HG02759 (cell line): ENCODE measurements around the gene KDM1A.

Experiments
- ATAC-seq: cut with Tn5 transposase; IDR thresholded peaks from one replicate; pipeline ENCODE4 v1.9.1; 2021; ENCODE audit warnings: mild to moderate bottlenecking, moderate library complexity; ENCODE audit not compliant: unreplicated experiment

Gene KDM1A

DNA sequence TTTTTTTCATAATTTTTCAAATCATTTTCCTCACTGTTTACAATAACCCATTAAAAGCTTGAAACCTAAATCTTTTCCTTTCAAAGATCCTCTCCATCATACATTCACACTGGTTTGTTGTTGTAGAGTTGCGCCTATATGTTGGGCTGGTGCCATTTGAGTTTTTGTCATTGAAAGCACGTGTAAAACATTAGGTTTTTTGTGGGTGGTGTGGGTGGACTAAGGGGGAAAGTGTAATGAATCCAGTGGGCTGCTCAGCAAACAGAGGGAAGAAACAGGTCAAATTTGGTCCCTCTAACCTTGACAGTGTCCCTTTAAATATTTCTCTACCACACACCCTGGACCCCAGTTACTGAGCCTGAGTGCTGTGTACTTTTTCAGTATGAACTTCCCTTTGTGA, 46.8 kb downstream of the KDM1A start:
- no peak for ATAC-seq

GRCh38 chr1:23069149-23069548, 49.9 kb downstream of the KDM1A start:
- no peak for ATAC-seq

DNA sequence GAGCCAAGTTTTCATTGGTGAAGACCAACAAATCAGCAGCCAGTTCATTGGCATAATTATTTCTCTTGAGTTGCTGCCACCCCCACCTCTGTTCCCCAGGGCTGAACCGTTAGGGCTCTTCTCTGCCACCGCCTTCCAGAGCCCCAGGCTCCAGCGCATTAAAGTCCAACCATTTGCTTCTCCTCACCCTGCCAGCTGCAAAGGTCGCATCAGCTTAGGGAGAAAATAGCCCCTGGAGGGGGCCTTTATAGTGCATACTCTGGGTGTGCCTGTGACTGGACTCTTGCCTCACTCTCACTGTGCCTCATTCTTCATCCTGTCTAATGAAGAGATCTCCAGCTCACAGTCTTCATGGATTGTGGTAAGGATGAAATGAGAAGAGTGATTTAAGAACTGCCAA, 50.4 kb downstream of the KDM1A start:
- no peak for ATAC-seq

DNA sequence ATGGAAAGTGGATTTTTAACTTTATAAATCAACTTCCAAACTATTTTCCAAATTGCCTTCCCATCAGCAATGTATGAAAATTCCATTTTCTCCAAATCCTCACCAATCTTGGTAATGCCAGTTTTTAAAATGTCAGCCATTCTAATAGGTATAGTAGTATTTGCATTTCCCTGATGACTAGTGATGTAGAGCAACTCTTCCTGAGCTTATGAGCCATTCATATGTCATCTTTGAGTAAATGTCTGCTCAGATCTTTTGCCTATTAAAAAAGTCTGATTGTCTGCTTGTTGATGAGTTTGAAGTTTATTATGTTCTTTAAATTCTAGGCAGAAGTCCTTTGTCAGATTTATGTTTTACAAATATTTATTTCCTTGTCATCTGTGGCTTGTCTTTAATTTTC, 54.7 kb downstream of the KDM1A start:
- ATAC-seq: no peak

DNA sequence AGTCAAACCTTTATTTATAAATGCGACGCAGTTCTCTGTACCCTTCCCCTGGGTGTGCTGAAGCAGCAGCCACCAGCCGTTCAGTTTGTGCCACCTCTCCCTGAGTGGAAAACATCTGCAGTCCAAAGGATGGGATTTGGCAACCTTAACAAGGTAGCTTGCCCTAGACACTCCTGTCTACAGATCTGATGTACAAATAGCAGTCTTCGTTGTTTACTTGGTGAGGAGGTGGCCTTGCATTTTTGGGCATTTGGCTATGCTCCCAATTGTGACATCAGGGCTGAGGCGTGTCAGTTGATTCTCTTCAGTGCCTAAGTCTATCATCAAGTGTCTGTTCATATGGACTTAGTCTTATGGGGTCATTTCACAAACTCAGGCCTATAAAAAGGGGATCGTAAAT, 59.8 kb downstream of the KDM1A start:
- ATAC-seq: no peak

DNA sequence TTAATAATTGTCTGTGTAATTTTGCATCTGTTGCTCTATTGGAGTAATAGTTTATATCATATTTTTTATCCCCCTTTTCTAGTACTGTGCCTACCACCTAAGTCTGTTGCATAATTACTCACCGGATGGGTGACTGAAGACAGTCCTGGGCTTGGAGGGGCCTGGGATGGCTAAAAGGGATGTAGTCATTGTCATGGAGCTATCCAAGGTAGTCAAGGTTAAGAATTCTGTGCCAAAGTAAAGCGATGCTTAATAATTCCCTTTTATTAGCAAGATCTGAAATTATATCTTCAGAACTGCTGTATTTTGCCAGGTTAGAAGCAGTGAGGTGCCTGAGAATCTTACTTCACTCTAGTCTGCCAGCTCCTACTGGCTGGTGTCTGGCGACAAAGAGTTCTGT, 61.6 kb downstream of the KDM1A start:
- no peak for ATAC-seq

DNA sequence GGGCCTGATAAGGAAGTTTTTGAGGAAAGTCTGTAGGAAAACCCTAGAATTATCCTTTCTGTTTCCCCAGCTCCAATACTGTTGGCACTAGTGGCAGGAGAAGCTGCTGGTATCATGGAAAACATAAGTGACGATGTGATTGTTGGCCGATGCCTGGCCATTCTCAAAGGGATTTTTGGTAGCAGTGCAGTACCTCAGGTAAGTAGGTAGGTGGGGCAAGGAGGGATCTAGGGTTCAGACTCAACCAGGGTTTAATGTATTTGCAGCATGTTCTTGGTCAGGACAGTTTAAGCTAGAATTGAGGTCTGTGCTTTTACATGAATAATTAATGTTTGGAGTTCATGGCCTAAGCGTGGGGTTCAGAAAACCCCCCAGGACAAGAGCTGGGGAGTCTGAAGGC, 62.1 kb downstream of the KDM1A start:
- ATAC-seq: no peak

GRCh38 chr1:23083714-23084480, 64.6 kb downstream of the KDM1A start:
- no peak for ATAC-seq

- ATAC-seq: no peak
Measured at GRCh38 chr1:23084880-23085279, 65.6 kb downstream of the KDM1A start.

DNA sequence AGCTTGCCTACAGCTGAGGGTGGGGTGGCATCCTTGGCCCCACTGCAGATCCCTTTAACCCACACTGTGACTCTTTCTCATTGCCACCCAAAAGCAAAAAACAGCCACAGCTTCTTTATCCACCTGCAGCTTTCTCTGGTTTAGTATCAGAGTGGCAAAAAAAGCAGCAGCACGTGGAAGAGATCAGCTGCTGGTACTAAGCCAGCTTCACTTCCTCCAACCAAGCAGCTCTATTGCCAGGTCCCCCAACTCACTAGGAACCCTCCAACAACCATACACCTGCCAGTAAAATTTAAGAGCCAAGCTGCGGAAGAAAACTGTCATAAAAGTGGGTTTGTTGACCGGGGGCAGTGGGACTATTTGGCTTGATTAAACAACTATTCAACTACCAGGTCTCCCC, 66.4 kb downstream of the KDM1A start:
- ATAC-seq: no peak

GRCh38 chr1:23088027-23088426, 68.8 kb downstream of the KDM1A start:
- no peak for ATAC-seq

DNA sequence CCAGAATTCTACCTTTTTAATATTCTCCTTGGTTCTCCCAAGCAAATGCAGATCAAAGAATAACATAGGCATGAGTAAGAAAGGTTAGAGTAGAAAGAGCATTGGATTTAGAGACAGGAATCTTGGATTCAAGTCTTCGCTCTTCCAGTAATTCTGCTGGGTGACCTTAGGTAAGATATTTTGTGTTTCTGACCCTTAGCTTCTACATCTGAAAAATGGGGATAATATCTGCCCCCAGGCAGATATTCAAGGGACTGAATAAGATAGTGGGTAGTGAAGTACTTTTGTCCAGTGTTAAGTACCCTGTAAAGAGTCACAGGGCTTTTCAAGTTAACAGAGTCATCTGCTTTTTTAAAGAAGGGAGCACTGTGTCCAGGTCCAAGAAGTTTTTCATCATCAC, 70.8 kb downstream of the KDM1A start:
- no peak for ATAC-seq

GRCh38 chr1:23091545-23091944, 72.3 kb downstream of the KDM1A start:
- no peak for ATAC-seq

GRCh38 chr1:23092447-23092846, 73.2 kb downstream of the KDM1A start:
- ATAC-seq: no peak

DNA sequence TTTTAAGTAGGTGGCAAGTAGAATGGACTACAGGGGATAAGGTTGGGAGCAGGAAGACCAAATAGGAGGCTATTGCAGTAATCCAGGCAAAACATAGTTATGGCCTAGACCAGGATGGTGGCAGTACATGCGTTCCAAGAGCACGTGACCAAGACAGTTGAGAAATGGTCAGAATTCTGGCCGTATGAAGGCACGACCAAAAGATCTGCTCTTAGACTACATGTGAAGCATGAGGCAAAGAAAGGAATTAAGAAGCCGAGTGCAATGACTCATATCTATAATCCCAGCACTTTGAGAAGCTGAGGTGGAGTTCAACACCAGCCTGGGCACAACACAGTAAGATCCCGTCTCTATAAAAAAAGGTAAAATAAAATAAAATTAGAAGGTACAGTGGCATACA, 78.0 kb downstream of the KDM1A start:
- no peak for ATAC-seq

DNA sequence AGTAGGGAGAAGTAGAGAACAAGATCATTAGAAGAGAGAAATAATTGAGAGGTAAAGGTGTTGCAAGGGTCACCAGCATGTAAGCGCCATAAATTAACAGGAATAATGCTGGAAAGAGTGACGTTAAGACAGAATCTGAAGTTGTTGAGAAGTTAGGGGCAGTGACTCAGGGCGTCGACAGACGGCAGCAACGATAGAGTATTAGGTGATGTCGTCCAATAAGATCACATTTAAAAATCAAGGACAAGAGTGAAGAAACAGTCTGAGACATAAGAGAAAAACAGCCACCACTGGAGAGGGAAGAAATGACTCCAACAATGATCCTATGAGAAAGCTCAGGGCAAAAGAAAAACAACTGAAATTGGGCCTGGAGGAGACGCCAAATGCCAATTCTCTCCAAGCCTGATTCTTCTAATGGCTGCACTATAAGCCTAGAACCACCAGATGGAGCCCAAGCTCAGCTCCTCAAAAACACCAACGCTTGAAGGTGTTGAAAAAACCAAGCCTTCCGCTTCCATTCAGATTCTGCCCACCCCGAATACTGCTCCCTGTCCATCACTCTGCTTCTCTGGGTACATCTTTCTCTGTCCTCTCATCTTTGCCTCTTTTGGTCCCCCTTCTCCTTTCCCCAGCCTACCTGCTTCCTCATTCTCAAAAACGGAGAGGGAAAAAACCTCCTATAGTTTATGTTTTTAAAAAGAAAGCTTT, 79.3 kb downstream of the KDM1A start:
- no peak for ATAC-seq

- ATAC-seq: no peak
Measured at GRCh38 chr1:23099171-23099536, 79.9 kb downstream of the KDM1A start.

DNA sequence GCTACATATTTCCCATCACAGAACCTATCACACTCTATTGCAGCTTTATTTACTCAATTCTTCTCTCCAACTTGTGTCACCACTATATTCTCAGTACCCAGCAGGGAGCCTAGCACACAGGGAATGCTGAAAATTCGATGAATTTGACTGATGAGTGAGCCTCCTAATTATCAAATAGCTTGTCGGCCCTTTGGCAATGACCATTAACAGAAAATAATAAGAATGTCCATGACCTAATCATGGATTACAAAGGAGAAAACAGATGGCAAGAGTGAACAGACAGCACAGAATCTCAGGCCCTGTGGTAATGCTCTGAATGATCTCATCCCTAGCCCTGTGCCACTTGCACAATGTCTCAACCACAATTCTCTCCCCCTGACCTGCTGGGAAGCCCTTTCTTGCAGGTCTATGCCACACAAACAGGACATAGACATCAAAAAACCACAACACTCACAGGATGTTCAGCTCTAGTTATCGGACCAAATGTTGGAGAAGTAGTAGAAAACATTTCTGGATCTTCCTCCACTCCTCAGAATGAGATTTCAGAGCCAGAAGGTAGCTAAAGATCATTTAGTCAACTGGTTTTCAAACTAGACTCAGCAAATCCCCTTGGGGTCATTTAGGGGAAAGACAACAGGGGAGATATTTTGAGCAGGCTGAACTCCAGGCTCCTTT, 80.9 kb downstream of the KDM1A start:
- ATAC-seq: no peak

DNA sequence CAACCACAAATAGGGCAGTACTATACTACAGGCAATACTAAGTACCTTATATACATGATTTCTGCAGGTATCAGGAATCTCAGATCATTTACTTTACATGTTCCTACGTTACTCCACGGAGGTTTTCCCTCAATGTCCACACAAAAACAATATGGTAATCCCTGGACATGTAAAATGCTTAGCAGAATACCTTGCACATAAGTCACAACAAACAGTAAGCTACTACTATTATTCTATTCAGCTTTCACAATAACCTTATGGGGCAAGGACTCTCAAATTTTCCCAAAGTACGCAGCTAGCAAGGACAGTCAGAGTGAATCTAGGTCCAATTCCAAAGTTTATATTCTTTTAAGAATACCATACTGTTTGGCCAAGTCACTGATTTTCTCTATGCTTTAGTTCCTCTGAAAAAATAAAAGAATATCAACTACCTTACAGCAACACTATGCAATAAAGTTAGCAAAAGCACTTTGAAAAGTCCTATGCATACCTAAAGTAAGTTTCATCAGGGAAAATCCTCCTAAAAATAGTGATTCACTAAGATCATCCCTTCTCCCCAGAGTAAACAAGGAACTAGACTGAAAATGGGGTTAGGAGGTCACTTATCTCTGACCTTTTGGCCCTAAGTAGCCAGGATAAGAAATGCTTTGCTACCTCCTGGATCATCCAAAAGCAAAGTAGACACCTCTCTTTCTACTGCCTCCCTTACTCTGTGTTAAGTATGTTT, 82.0 kb downstream of the KDM1A start:
- ATAC-seq: no peak

DNA sequence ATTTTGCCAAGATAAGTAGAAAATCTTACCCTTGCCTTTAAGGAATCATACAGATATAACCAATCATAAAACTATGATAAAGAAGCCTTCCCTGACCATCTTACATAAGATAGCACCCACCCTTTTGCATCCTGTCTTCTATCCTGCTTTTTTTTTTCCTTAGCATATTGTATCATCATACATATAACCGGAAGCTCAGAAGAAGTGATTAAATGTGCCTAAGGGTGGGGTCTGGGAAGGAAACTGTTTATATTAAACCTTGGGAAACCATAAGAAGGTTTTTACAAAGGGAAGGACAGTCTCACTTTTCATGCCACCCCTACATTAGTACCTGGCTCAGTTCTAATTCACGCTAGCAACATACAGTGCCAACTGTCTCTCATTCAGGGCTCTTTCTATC, 82.6 kb downstream of the KDM1A start:
- no peak for ATAC-seq

- no peak for ATAC-seq
Measured at GRCh38 chr1:23102289-23102688, 83.0 kb downstream of the KDM1A start.
